Activated CD8-positive, alpha-beta memory T cell treated with anti-CD3 and anti-CD28 coated beads, Interleukin-2, amount 10 ng/mL, durations not matched to agents 7 days and 5 days (primary cell): Measurements from ENCODE around the gene RELB. TPM values are rescaled to one million over a fixed set of nuclear protein-coding genes. Genes with fewer than 3 reads are reported as not detected.
A peak's percentile ranks its signal among the peaks of the same experiment; 100 is the strongest.

Experiments
- ATAC-seq: fragments of 150-1000 bp; cut with Tn5 transposase; one replicate; pipeline ENCODE4 v1.10.0; 2021; ENCODE audit warnings: moderate library complexity
- CTCF ChIA-PET: fragments of 350-600 bp; sonication (Branson Sonifier 250); formaldehyde crosslinking; loops from one replicate; lab custom pipeline; 2021; ENCODE audit warnings: antibody characterized with exemption; lab: Charles Lee
- DNase-seq: peaks from one replicate; pipeline ENCODE4 v3.0.0-alpha.2; 2020
- H3K27ac Mint-ChIP-seq: one replicate; pipeline ENCODE4 v1.8.0; 2021; ENCODE audit warnings: mild to moderate bottlenecking, mixed read lengths
- H3K27me3 Mint-ChIP-seq: one replicate; pipeline ENCODE4 v1.8.0; 2021; ENCODE audit warnings: mixed read lengths
- H3K36me3 Mint-ChIP-seq: one replicate; pipeline ENCODE4 v1.8.0; 2021; ENCODE audit warnings: mild to moderate bottlenecking, mixed read lengths
- H3K4me1 Mint-ChIP-seq: one replicate; pipeline ENCODE4 v1.8.0; 2021; ENCODE audit warnings: mixed read lengths
- H3K4me3 Mint-ChIP-seq: one replicate; pipeline ENCODE4 v1.8.0; 2021; ENCODE audit warnings: mild to moderate bottlenecking, moderate library complexity, mixed read lengths
- H3K9me3 Mint-ChIP-seq: one replicate; pipeline ENCODE4 v1.8.0; 2022; ENCODE audit warnings: low read depth, mixed read lengths
- total RNA-seq, 2 experiments: library from RNA; stranded (reverse); gene quantifications; one replicate each; pipeline ENCODE4 v1.2.3, GENCODE V29; 2021

The RELB gene
- total RNA-seq, 2 experiments from 2014 or later = 22.4 to 58.8 TPM

DNA sequence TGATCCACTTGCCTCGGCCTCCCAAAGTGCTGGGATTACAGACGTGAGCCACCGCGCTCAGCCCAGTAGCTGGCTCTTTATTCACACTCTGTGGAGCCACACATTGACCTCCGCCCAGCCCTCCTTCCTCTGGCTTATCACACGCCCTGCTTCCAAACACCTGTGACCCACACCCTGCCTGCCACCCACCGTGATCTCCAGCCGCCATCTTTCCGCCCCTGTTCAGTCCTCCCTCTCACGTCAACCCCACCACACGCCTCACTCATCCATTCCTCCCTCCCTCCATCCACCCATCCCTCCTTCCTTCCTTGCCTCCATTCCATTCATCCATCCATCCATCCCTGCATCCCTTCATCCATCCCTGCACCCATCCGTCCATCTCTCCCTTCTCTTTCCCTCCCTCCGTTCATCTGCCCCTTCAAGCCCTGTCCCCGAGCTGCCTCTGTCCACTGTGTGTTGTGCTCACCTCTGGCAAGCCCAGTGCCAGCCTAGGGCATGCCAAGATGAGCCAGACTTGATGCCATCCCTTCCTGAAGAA lies 57.4 kb downstream of the RELB start:
- CTCF ChIA-PET = interaction anchor here (0.5 to 4.3 kb wide), 37 partner anchors 9 to 1953 kb away, joined by 3 to 25 read pairs (median 4); partner anchors contain the start of genes CLASRP, GEMIN7, PPP1R37 and TOMM40
- H3K4me3 Mint-ChIP-seq = no peak overlapping the region
- H3K9me3 Mint-ChIP-seq = no peaks in the 10 kb centered on the region
- no peak overlapping the region for H3K27ac Mint-ChIP-seq
- H3K4me1 Mint-ChIP-seq = no peaks in the 10 kb centered on the region
- H3K27me3 Mint-ChIP-seq = no peaks in the 10 kb centered on the region
- DNase-seq (no peak), ATAC-seq (no peak)
- H3K36me3 Mint-ChIP-seq = peaks cover 33% of the 10 kb centered on the region

DNA sequence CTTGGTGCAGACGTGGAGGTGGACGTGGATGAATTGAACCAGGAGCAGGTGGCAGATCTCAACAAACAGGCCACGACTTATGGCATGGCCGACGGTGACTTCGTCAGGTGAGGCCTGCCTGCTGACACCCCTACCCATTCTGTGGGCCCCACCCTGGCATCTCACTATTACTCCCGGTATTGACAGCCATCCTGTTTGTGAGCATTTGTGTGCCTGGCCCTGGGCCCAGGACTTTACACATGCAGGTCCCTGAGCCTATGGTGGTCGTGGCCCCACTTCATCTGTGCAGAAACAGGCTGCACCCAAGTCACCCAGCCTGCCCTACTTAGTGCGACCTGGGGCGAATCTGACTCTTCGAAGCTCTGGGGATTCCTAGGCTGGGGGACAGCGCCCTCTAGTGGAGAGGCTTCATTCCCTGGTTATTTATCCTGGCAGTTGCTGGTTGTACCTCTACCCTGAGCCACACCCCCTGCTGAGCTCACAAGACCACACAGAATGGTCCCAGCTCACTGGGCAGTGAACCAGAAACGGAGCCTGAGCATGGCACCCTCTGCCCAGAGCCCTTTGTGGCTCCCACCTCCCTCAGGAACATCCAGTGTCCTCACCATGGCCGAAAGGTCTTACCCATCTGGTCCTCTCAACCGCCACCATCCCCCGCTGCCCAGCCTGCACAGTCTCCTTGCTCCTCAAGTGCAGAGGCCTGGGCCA lies 58.1 kb downstream of the RELB start:
- peak; percentile 88 for DNase-seq
- Mint-ChIP-seq H3K27ac (peak overlapping the region; percentile 25), H3K27me3 (no peaks in the 10 kb centered on the region), H3K9me3 (no peaks in the 10 kb centered on the region), H3K36me3 (peaks cover 31% of the 10 kb centered on the region), H3K4me1 (no peaks in the 10 kb centered on the region), H3K4me3 (no peak overlapping the region)
- CTCF ChIA-PET = interaction anchor here (0.6 to 4.3 kb wide), 47 partner anchors 9 to 329 kb away, joined by 3 to 25 read pairs (median 4); partner anchors contain the start of genes CLASRP, GEMIN7, PPP1R37 and TOMM40
- peak; percentile 91 for ATAC-seq

DNA sequence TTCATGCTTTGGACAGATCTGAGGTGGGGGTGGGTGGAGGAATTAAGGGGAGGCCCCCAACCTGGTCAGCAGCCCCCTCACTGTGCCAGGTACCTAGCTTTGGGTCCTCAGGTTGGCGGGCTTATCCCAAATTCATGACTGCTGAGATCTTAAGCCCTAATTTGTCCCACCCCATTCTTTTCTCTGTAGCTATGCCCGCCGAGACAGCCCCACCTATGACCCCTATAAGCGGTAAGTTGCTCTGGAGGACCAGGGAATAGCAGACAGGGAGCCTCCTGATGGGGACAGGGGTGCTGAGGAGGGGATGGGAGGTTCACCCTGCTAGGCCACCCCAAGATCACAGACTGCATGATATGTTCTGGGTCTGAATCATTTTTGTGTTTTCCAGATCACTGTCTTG lies 60.7 kb downstream of the RELB start:
- Mint-ChIP-seq H3K27ac (no peak overlapping the region), H3K4me3 (no peak overlapping the region), H3K4me1 (no peaks in the 10 kb centered on the region), H3K9me3 (no peaks in the 10 kb centered on the region), H3K36me3 (peaks cover 36% of the 10 kb centered on the region), H3K27me3 (no peaks in the 10 kb centered on the region)
- DNase-seq (no peak), ATAC-seq (no peak)
- CTCF ChIA-PET = interaction anchor here (0.9 to 3.0 kb wide), 4 partner anchors 13 to 82 kb away, joined by 3 to 16 read pairs (median 3); partner anchors contain the start of gene GEMIN7

DNA sequence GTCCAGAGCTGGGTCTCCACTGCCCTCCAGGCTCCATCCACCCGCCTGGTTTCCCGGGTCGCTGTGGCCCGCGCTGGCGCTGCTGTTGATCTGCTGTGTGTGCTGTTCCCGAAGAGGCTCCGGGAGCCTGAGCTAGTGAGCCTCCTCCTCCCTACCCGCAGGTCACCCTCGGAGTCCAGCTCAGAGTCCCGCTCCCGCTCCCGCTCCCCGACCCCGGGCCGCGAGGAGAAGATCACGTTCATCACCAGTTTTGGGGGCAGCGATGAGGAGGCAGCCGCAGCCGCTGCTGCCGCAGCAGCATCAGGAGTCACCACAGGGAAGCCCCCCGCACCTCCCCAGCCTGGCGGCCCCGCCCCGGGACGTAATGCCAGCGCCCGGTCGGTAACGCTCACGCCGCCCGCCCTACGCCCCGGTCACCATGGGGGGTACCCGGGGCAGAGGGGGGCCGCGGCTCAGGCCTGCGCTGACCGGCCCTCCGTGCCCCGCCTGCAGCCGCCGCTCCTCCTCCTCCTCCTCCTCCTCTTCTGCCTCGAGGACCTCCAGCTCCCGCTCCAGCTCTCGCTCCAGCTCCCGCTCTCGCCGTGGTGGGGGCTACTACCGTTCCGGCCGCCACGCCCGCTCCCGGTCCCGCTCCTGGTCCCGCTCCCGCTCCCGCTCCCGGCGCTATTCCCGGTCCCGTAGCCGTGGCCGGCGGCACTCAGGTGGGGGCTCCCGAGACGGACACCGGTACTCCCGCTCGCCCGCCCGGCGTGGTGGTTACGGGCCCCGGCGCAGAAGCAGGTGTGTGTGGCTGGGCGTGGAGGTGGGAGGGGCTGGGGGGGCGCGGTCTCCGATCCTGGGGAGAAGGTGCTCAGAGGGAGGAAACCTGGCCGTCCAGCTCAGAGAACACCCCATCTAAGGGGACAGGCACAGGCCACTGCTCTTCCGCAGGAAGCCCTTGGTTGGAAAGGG lies 62.9 kb downstream of the RELB start:
- Mint-ChIP-seq H3K9me3 (no peaks in the 10 kb centered on the region), H3K36me3 (peaks cover 26% of the 10 kb centered on the region), H3K27ac (no peak overlapping the region), H3K4me3 (no peak overlapping the region), H3K27me3 (no peaks in the 10 kb centered on the region), H3K4me1 (no peaks in the 10 kb centered on the region)
- no peak for ATAC-seq
- CTCF ChIA-PET = interaction anchor here (1.0 to 1.6 kb wide), 2 partner anchors 11 to 16 kb away, joined by 5 read pairs; partner anchors contain the start of gene GEMIN7
- no peak for DNase-seq

DNA sequence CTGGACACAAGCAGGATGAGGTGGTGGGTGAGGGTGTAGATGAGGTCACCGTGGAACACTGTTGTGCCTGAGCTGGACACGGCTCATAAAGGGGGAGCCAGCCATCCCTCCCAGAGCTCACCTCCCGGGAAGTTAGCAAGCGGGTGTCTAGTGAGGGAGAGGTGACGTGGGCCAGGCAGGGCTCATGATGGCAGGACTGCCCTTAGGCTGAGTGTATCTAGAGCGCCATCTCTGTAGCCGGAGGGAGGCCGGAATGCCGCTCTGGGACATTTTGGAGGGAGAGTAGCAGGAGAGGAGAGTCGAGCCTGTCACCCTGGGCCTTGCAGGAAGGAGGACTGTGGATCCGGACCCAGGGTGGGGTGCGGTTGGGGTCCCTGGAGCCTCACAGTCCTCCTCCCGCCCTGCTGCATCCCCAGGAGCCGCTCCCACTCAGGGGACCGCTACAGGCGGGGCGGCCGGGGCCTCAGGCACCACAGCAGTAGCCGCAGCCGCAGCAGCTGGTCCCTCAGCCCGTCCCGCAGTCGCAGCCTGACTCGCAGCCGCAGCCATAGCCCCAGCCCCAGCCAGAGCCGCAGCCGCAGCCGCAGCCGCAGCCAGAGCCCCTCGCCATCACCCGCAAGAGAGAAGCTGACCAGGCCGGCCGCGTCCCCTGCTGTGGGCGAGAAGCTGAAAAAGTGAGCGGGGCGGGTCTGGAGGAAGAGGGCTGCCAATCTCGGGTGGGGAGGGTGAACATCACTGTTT lies 65.8 kb downstream of the RELB start:
- ATAC-seq = no peak
- Mint-ChIP-seq H3K9me3 (no peaks in the 10 kb centered on the region), H3K27ac (no peak overlapping the region), H3K36me3 (peaks cover 25% of the 10 kb centered on the region), H3K4me1 (no peaks in the 10 kb centered on the region), H3K27me3 (no peaks in the 10 kb centered on the region), H3K4me3 (no peak overlapping the region)
- CTCF ChIA-PET = interaction anchor here (1.2 kb wide), 2 partner anchors 51 to 163 kb away, joined by 3 read pairs; no protein-coding TSS in a partner anchor
- DNase-seq = no peak

DNA sequence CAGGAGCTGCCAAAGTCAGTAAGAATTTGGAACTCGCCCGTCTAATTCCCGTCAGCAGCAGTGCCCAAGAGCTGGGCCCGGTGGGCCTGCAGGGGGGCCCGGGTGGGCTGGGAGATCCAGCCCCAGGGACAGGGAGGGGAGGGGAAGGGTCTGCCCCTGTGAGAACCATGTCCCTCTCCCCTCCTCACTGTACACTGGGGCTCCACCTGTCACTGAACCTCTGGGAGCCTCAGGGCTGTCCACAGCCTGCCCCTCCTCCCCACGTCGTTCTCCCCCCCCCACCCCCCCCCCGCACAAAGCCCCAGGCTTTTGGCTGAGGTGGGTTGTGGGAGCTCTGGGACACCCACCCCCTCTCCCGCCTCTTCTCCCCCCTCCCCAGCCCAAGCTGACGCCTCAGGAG lies 66.8 kb downstream of the RELB start:
- no peaks in the 10 kb centered on the region for H3K27me3 Mint-ChIP-seq
- peaks cover 24% of the 10 kb centered on the region for H3K36me3 Mint-ChIP-seq
- no peaks in the 10 kb centered on the region for H3K9me3 Mint-ChIP-seq
- ATAC-seq = no peak
- CTCF ChIA-PET = interaction anchor here (1.2 to 1.9 kb wide), 2 partner anchors 9 to 164 kb away, joined by 3 to 8 read pairs; no protein-coding TSS in a partner anchor
- H3K27ac Mint-ChIP-seq = no peak overlapping the region
- H3K4me3 Mint-ChIP-seq = no peak overlapping the region
- DNase-seq = no peak
- H3K4me1 Mint-ChIP-seq = no peaks in the 10 kb centered on the region

DNA sequence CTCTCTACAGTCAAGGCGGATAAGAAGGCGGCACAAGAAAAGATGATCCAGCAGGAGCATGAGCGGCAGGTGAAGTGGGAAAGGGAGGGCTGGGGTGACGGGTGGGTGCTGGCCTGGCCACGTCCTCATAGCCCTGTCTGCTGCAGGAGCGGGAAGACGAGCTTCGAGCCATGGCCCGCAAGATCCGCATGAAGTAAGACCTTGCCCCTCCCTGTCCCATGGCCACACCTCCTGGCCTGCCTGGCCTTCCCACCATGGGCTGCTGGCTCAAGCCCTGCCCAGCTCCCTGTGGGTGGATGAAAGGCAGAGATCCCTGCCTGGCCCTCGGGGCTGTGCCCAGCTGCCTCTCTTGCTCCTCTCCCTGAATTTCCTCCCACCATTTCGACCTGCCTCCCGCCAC lies 67.8 kb downstream of the RELB start:
- H3K4me1 Mint-ChIP-seq = no peaks in the 10 kb centered on the region
- no peak overlapping the region for H3K27ac Mint-ChIP-seq

DNA sequence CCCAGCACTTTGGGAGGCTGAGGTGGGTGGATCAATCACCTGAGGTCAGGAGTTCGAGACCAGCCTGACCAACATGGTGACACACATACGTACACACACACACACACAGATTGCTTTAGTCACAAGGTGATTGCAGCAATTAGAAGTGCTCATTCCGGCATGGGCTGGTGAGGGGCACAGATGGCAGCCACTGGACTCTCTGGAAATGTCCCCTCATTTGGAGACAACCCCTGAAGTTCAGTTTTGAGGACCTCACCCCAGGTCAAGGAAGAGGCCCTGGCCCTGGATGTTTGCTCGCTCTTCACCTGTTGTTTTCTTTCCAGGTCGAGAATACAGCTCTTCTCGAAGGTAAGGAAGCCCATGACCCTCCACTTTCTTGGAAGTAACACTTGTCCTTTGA lies 69.0 kb downstream of the RELB start:
- no peaks in the 10 kb centered on the region for H3K9me3 Mint-ChIP-seq

More for the DNA sequence above, 67.8 kb downstream of the RELB start:
- no peaks in the 10 kb centered on the region for H3K27me3 Mint-ChIP-seq
- DNase-seq (no peak), ATAC-seq (no peak)
- no peak overlapping the region for H3K4me3 Mint-ChIP-seq
- no peaks in the 10 kb centered on the region for H3K9me3 Mint-ChIP-seq
- CTCF ChIA-PET = interaction anchor here (1.9 kb wide), 1 partner anchor 10 kb away, joined by 8 read pairs; no protein-coding TSS in a partner anchor
- peaks cover 24% of the 10 kb centered on the region for H3K36me3 Mint-ChIP-seq

DNA sequence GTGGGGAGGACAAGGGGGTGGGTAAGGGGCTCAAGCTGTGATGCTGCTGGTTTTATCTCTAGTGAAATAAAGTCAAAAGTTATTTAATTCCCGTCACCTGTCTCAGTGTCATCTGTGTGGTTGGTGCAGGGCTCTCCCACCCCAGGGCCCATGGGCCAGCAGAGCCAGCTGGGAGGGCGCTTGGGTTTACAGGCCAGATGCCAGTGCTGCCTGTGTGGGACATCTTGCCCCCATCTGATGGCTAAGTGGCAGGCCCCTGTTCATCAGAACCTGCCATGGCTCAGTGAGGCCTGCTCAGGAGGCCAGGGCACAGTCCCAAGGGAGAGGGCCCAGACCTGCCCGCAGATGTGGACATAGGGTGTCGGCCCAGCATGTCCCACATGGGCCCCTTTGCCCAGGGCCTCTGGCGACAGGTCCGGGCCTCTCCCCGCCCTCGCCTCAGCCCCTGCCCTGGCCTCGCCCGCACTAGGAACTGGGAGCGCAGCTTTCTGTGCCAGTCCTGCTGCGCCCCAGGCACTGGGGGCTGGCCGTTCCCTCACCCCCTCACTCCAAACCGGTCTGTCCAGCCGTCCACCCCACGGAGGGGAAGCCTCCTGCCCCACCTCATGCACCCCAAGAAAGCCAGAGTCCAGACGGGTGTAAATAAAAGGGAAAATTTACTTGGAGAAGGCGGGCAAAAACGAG lies 69.7 kb downstream of the RELB start:
- DNase-seq (no peak), ATAC-seq (no peak)
- CTCF ChIA-PET = no interaction called here
- Mint-ChIP-seq H3K27me3 (no peaks in the 10 kb centered on the region), H3K4me3 (no peak overlapping the region), H3K27ac (no peak overlapping the region), H3K9me3 (no peaks in the 10 kb centered on the region), H3K4me1 (peaks cover 4% of the 10 kb centered on the region), H3K36me3 (peaks cover 19% of the 10 kb centered on the region)

More for the DNA sequence above, 69.0 kb downstream of the RELB start:
- H3K4me3 Mint-ChIP-seq = no peak overlapping the region
- no peak for DNase-seq
- CTCF ChIA-PET = no interaction called here
- peaks cover 4% of the 10 kb centered on the region for H3K4me1 Mint-ChIP-seq
- H3K27ac Mint-ChIP-seq = no peak overlapping the region
- no peaks in the 10 kb centered on the region for H3K27me3 Mint-ChIP-seq
- no peak for ATAC-seq
- peaks cover 21% of the 10 kb centered on the region for H3K36me3 Mint-ChIP-seq

DNA sequence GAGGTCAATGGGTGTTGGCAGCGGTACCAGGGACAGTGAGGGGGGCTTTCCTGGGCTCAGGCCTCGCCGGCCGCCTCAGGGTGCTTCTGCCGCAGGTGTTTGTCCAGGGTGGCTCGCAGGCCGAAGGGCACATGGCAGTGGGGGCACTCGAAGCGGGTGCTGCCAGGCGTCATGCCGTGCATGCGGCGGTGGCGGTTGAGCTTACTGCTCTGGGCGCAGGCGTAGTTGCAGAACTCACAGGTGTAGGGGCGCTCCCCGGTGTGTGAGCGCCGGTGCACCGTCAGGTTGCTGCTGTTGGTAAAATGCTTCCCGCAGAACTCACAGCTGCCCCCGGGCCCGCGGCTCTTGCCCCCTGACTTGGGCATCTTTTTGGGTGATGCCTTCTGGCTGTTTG lies 70.3 kb downstream of the RELB start:
- Mint-ChIP-seq H3K4me3 (no peak overlapping the region), H3K4me1 (peaks cover 6% of the 10 kb centered on the region), H3K9me3 (no peaks in the 10 kb centered on the region), H3K27me3 (no peaks in the 10 kb centered on the region), H3K36me3 (peaks cover 19% of the 10 kb centered on the region), H3K27ac (no peak overlapping the region)
- DNase-seq = no peak
- ATAC-seq = no peak
- CTCF ChIA-PET = interaction anchor here (0.6 to 1.5 kb wide), 6 partner anchors 21 to 60 kb away, joined by 3 to 5 read pairs (median 3); partner anchors contain the start of gene PPP1R37

DNA sequence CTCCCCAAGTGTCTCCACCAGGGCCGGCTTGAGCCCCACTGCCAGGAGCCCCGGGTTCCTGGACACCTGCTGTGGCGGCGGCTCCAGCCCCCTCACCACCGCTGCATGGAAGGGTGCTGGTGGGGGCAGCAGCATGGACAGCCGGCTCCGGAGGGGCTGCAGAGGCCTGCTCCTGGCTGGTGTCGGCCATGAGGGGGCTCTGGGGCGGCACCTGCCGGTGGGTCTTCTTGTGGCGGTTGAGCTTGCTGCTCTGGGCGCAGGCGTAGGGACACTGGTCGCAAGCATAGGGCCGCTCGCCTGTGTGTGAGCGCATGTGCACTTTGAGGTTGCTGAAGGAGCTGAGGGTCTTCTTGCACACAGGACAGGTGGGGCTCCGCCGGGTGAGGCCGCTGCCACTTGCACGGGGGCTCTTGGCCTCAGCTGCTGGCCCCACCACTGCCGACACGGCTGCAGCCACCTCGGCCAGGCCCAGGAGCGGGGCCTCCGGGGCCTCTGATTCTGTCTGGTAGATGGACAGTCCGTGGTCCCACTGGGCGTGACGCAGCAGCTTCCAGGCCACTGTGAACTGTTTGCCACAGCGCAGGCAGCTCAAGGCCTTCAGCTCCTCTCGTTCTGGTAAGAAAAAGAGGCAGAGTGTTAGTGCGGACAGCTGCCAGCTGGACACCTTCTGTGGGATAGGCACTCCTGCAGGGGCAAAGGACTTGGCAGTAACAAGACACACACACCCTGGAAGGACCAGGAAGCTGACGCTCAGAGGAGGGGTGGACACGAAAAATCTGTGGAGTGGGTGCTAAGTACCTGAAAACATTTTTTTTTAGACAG lies 70.9 kb downstream of the RELB start:
- ATAC-seq = no peak
- Mint-ChIP-seq H3K4me1 (peaks cover 12% of the 10 kb centered on the region), H3K27me3 (no peaks in the 10 kb centered on the region), H3K9me3 (no peaks in the 10 kb centered on the region), H3K27ac (peak overlapping the region; percentile 38), H3K4me3 (no peak overlapping the region), H3K36me3 (peaks cover 19% of the 10 kb centered on the region)
- CTCF ChIA-PET = interaction anchor here (0.6 to 1.9 kb wide), 8 partner anchors 13 to 106 kb away, joined by 3 to 11 read pairs (median 3); partner anchors contain the start of genes BLOC1S3 and PPP1R37
- no peak for DNase-seq
